B cell (primary cell): ENCODE measurements around the gene SRSF2. TPM values are rescaled to one million over a fixed set of nuclear protein-coding genes. Genes with fewer than 3 reads are reported as not detected.

Source experiments
- ATAC-seq: fragments of 200-7000 bp; cut with Tn5 transposase; one replicate; pipeline ENCODE4 v1.10.0; 2021; ENCODE audit warnings: low read depth, mild to moderate bottlenecking, moderate number of reproducible peaks, moderate library complexity
- CTCF ChIA-PET: fragments of 350-600 bp; sonication (Branson Sonifier 250); formaldehyde crosslinking; loops from one replicate; lab custom pipeline; 2021; ENCODE audit warnings: antibody characterized with exemption, inconsistent platforms; lab: Charles Lee
- POLR2A ChIA-PET: fragments of 350-600 bp; sonication (Branson Sonifier 250); formaldehyde crosslinking; loops from one replicate; lab custom pipeline; 2021; ENCODE audit warnings: antibody characterized with exemption; lab: Charles Lee
- DNase-seq: peaks from one replicate; pipeline ENCODE4 v3.0.0; 2013
- H2AFZ ChIP-seq: 2 replicates; pipeline ENCODE4 v1.6.1; 2012; ENCODE audit warnings: mild to moderate bottlenecking, low read depth, low read length; ENCODE audit not compliant: insufficient read depth, poor library complexity, severe bottlenecking
- H3K27ac ChIP-seq, 2 donors: 1 replicate in 1 of 2; 2 replicates in 1 of 2; pipeline ENCODE4 v1.5.1; 2012 to 2013; ENCODE audit warnings: low read length in 2 of 2, mild to moderate bottlenecking in 2 of 2, moderate library complexity in 1 of 2
- H3K27me3 ChIP-seq, 4 experiments: fragments of 200-600 bp in 1 of 4; sonication (generic) in 1 of 4; replicated peaks in 1 of 4; 1 replicate in 2 of 4; 2 replicates in 2 of 4; pipeline versions ENCODE4 v1.6.1 to v1.7.0; 2013 to 2016; ENCODE audit warnings: low read length in 3 of 4, mild to moderate bottlenecking in 2 of 4, mixed read lengths in 1 of 4, moderate library complexity in 1 of 4; ENCODE audit not compliant: insufficient read depth in 4 of 4, control insufficient read depth in 3 of 4; ENCODE audit errors: control extremely low read depth in 1 of 4
- H3K36me3 ChIP-seq, 2 experiments: replicated peaks in 1 of 2; 1 replicate in 1 of 2; 2 replicates in 1 of 2; pipeline versions ENCODE4 v1.6.1 to v1.7.1; 2013; ENCODE audit warnings: low read length in 1 of 2; ENCODE audit not compliant: insufficient read depth in 2 of 2, control insufficient read depth in 1 of 2; ENCODE audit errors: control extremely low read depth in 1 of 2, extremely low read depth in 1 of 2
- H3K4me1 ChIP-seq, 2 donors: fragments of 200-600 bp in 1 of 2; sonication (generic) in 1 of 2; 1 replicate in 1 of 2; 2 replicates in 1 of 2; pipeline versions ENCODE4 v1.5.1 to v1.6.1; 2013 to 2017; ENCODE audit warnings: low read length in 2 of 2; ENCODE audit not compliant: control insufficient read depth in 2 of 2, insufficient read depth in 2 of 2
- H3K4me2 ChIP-seq: replicated peaks from 2 replicates; pipeline ENCODE3; 2012; ENCODE audit warnings: mild to moderate bottlenecking, low read depth, low read length; ENCODE audit not compliant: poor library complexity, severe bottlenecking
- H3K4me3 ChIP-seq, 5 experiments: fragments of 200-600 bp in 1 of 5; sonication (generic) in 1 of 5; 1 replicate in 3 of 5; 2 replicates in 2 of 5; pipeline versions ENCODE4 v1.5.1 to v1.7.0; 2011 to 2016; ENCODE audit warnings: low read length in 4 of 5, mild to moderate bottlenecking in 4 of 5, low read depth in 2 of 5, control low read depth in 1 of 5, moderate library complexity in 1 of 5; ENCODE audit not compliant: insufficient read depth in 1 of 5; ENCODE audit errors: control extremely low read depth in 1 of 5, extremely low read depth in 1 of 5
- H3K79me2 ChIP-seq: fragments of 200-600 bp; sonication (generic); one replicate; pipeline ENCODE4 v1.6.0; 2016; ENCODE audit warnings: low read length; ENCODE audit not compliant: control insufficient read depth, insufficient read depth
- H3K9ac ChIP-seq: fragments of 200-600 bp; sonication (generic); 2 replicates; pipeline ENCODE4 v1.6.1; 2017; ENCODE audit warnings: mild to moderate bottlenecking, low read length, moderate library complexity
- H3K9me3 ChIP-seq, 3 donors: one replicate each; pipeline versions ENCODE4 v1.6.1 to v1.7.1; 2013; ENCODE audit warnings: low read length in 2 of 3; ENCODE audit not compliant: control insufficient read depth in 2 of 3, insufficient read depth in 1 of 3; ENCODE audit errors: control extremely low read depth in 1 of 3
- H4K20me1 ChIP-seq: 2 replicates; pipeline ENCODE4 v1.6.0; 2012; ENCODE audit warnings: mild to moderate bottlenecking, low read length; ENCODE audit not compliant: insufficient read depth, control insufficient read depth, poor library complexity, severe bottlenecking
- H3K27ac Mint-ChIP-seq: one replicate; pipeline ENCODE4 v1.8.0; 2021; ENCODE audit warnings: mixed read lengths
- H3K27me3 Mint-ChIP-seq: one replicate; pipeline ENCODE4 v1.8.0; 2021; ENCODE audit warnings: mixed read lengths
- H3K4me1 Mint-ChIP-seq: one replicate; pipeline ENCODE4 v1.8.0; 2021; ENCODE audit warnings: mixed read lengths
- H3K4me3 Mint-ChIP-seq: one replicate; pipeline ENCODE4 v1.8.0; 2021; ENCODE audit warnings: mixed read lengths
- H3K9me3 Mint-ChIP-seq: one replicate; pipeline ENCODE4 v1.8.0; 2022; ENCODE audit warnings: mixed read lengths; ENCODE audit not compliant: insufficient read depth
- EZH2 ChIP-seq: IDR thresholded peaks from 2 replicates; pipeline ENCODE4 v1.6.1; 2012; ENCODE audit warnings: borderline replicate concordance, low read depth, mild to moderate bottlenecking, moderate library complexity, low read length; ENCODE audit not compliant: insufficient read depth, poor library complexity, severe bottlenecking
- WGBS: methylation state at CpG from one replicate; pipeline ENCODE4 v1.1.5; 2013; ENCODE audit warnings: missing lambda C conversion rate; ENCODE audit not compliant: insufficient coverage; 5-methylcytosine and 5-hydroxymethylcytosine counted together
- intact Hi-C: fragments of 100-400 bp; cut with micrococcal nuclease; formaldehyde crosslinking; loops from one replicate; pipeline ENCODE4 v1.10.0; 2022
- polyA minus RNA-seq: library from RNA; depleted of rRNA, polyadenylated mRNA; stranded (reverse); fragments of >200 nt; gene quantifications from 2 replicates; pipeline ENCODE4 v1.2.3, GENCODE V29; 2012
- polyA plus RNA-seq: library from polyadenylated mRNA; depleted of rRNA; stranded (reverse); fragments of >200 nt; gene quantifications from 2 replicates; pipeline ENCODE4 v1.2.3, GENCODE V29; 2012
- total RNA-seq, 2 donors: library from RNA; stranded (reverse); fragments of 120-200 nt in 1 of 2; gene quantifications; 1 replicate in 1 of 2; 2 replicates in 1 of 2; pipeline versions ENCODE4 v1.2.3 to v1.2.4, GENCODE V29; 2013 to 2022
- TF ChIP-seq, protein P1 (sequence below): fragments of 200-600 bp; IDR thresholded peaks from one replicate; pipeline ENCODE4 v1.8.0; 2022; ENCODE audit warnings: antibody characterized with exemption, mild to moderate bottlenecking

Gene SRSF2, protein sequence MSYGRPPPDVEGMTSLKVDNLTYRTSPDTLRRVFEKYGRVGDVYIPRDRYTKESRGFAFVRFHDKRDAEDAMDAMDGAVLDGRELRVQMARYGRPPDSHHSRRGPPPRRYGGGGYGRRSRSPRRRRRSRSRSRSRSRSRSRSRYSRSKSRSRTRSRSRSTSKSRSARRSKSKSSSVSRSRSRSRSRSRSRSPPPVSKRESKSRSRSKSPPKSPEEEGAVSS
- total RNA-seq (356 and 362 TPM in 2 replicates), polyA plus RNA-seq (764 and 844 TPM in 2 replicates), polyA minus RNA-seq (548 and 958 TPM in 2 replicates)
- 226 TPM for total RNA-seq (2013)

DNA sequence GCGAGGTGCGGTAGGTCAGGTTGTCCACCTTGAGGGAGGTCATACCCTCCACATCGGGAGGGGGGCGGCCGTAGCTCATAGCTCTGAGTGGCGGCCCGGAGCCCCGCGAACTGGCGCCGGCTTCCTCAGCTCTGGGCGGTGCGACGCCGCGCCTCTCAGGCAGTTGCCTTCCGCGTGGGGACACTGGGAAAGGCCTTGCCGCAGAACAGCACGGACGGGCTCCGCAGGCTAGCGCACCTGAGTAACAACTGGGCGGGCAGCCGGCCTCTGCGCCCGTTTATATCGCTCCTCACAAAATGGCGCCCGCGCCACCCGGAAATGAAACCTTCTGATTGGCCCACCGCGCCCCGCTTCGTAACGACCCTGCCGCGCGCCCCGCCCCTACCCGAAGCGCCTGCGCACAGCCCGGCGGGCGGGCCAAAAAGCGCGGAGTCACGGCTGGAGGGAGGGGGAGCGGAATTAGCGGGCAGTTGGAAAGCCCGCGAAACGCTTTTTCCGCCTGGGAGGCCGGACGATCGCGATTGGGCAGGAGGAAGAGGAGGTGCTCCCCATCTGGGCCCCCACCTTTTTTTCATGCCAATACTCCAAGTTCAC lies at the start of gene SRSF2:
Gene SRSF2 (minus strand): TSS at position 250 of the 594 bp plus-strand sequence. CDS start 171 bp downstream, at position 79.
- under 1% methylated on average over 53 of the region's 60 CpGs for WGBS
- Mint-ChIP-seq H3K4me1 (peaks cover 53% of the 10 kb centered on the region), H3K27ac (peak within 1 kb of the TSS; percentile 99), H3K4me3 (peak within 1 kb of the TSS; percentile 97), H3K27me3 (no peaks in the 10 kb centered on the region), H3K9me3 (no peaks in the 10 kb centered on the region)
- DNase-seq (peak; percentile 99), ATAC-seq (peak; percentile 76)
- Histone ChIP-seq H4K20me1 (peaks cover 9% of the 10 kb centered on the region), H3K79me2 (peaks cover 73% of the 10 kb centered on the region), H3K4me1 (peaks cover 35 to 36% of the 10 kb centered on the region in 2 donors), H3K9ac (peak within 1 kb of the TSS; percentile 87), H3K4me3 (peak within 1 kb of the TSS; percentile 95 to 99 (median 97)), H3K27ac (peak within 1 kb of the TSS; percentile 95 to 97), H2AFZ (peak within 1 kb of the TSS; percentile 84), H3K4me2 (peak within 1 kb of the TSS; percentile 92), H3K9me3 (no peaks in the 10 kb centered on the region), H3K27me3 (no peaks in the 10 kb centered on the region), H3K36me3 (peaks cover 0 to 42% of the 10 kb centered on the region in 2 experiments)
- TF ChIP-seq EZH2, result no peak
- TF ChIP-seq, protein P1, sequence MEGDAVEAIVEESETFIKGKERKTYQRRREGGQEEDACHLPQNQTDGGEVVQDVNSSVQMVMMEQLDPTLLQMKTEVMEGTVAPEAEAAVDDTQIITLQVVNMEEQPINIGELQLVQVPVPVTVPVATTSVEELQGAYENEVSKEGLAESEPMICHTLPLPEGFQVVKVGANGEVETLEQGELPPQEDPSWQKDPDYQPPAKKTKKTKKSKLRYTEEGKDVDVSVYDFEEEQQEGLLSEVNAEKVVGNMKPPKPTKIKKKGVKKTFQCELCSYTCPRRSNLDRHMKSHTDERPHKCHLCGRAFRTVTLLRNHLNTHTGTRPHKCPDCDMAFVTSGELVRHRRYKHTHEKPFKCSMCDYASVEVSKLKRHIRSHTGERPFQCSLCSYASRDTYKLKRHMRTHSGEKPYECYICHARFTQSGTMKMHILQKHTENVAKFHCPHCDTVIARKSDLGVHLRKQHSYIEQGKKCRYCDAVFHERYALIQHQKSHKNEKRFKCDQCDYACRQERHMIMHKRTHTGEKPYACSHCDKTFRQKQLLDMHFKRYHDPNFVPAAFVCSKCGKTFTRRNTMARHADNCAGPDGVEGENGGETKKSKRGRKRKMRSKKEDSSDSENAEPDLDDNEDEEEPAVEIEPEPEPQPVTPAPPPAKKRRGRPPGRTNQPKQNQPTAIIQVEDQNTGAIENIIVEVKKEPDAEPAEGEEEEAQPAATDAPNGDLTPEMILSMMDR, result no peak
- intact Hi-C loops, result loop anchor here (1.0 to 5.0 kb wide), 5 partner anchors 11 to 1220 kb away; partner anchors contain the start of genes CASKIN2, JMJD6, METTL23 and SEC14L1
- ChIA-PET POLR2A (interaction anchor here (0.6 to 5.6 kb wide), 7 partner anchors 10 to 372 kb away, joined by 3 to 75 read pairs (median 6); partner anchors contain the start of genes JMJD6 and METTL23), CTCF (interaction anchor here (4.3 kb wide), 1 partner anchor 10 kb away, joined by 29 read pairs; the partner anchor contains the start of genes JMJD6 and METTL23)

DNA sequence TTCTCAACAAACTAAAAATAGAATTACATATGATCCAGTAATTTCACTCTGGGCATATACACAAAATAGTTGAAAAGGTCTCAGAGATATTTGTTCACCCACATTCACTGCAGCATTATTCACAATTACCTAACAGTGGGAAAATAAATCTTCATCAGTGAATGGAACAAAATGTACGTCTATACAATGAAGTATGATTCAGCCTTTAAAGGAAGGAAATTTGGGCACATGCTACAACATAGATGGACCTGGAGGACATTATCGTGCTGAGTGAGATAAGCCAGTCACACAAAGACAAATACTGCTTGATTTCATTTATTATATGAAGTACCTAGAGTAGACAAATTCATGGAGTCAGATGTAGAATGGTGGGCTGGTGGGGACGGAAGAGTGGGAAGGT lies 47.8 kb upstream of the SRSF2 start:
- Histone ChIP-seq H3K27ac (no peak overlapping the region), H3K36me3 (peaks cover 1 to 10% of the 10 kb centered on the region in 2 experiments), H4K20me1 (no peaks in the 10 kb centered on the region), H3K27me3 (no peaks in the 10 kb centered on the region), H3K4me1 (no peaks in the 10 kb centered on the region), H3K4me3 (no peak overlapping the region), H3K4me2 (no peak overlapping the region), H3K9me3 (no peaks in the 10 kb centered on the region), H2AFZ (no peak overlapping the region), H3K9ac (no peak overlapping the region), H3K79me2 (no peaks in the 10 kb centered on the region)
- ATAC-seq (no peak), DNase-seq (no peak)
- POLR2A ChIA-PET, result no interaction called here
- CTCF ChIA-PET, result no interaction called here
- Mint-ChIP-seq H3K27ac (no peak overlapping the region), H3K4me1 (no peaks in the 10 kb centered on the region), H3K4me3 (no peak overlapping the region), H3K27me3 (no peaks in the 10 kb centered on the region), H3K9me3 (no peaks in the 10 kb centered on the region)
- TF ChIP-seq, protein P1, result no peak
- no peak for TF ChIP-seq EZH2
- intact Hi-C loops, result no loop called here
- WGBS, result no CpG with 5 or more reads among the region's 3 CpGs
